HepG2 (cell line): ENCODE measurements around the gene DIPK1B. TPM values are rescaled to one million over a fixed set of nuclear protein-coding genes. Genes with fewer than 3 reads are reported as not detected.

Experiments used
- MAFG ChIP-seq: sonication (generic); formaldehyde crosslinking; IDR thresholded peaks from 2 replicates; pipeline ENCODE4 v1.5.1; 2020; ENCODE audit warnings: mild to moderate bottlenecking, missing genetic modification reagents
- MAFK ChIP-seq, 2 experiments: IDR thresholded peaks in 1 of 2; conservative IDR thresholded peaks in 1 of 2; 2 replicates each; pipeline ENCODE4 v1.6.1; 2011; ENCODE audit warnings: improper control_type of control experiment in 2 of 2, low read length in 2 of 2
- MED8 ChIP-seq: sonication (generic); formaldehyde crosslinking; IDR thresholded peaks from 2 replicates; pipeline ENCODE4 v1.8.1; 2023; ENCODE audit warnings: mild to moderate bottlenecking, missing genetic modification reagents; ENCODE audit not compliant: insufficient replicate concordance
- MIER2 ChIP-seq: IDR thresholded peaks from 2 replicates; pipeline ENCODE4 v1.6.1; 2016; ENCODE audit warnings: missing biosample characterization, missing genetic modification reagents
- NCOA2 ChIP-seq: sonication (generic); formaldehyde crosslinking; IDR thresholded peaks from 2 replicates; pipeline ENCODE4 v1.8.0; 2022; ENCODE audit warnings: inconsistent platforms
- NFRKB ChIP-seq: fragments of 450-650 bp; IDR thresholded peaks from 2 replicates; pipeline ENCODE4 v1.6.1; 2017
- PAF1 ChIP-seq: IDR thresholded peaks from 2 replicates; pipeline ENCODE4 v1.6.1; 2016; ENCODE audit warnings: missing genetic modification reagents, missing compliant biosample characterization
- PATZ1 ChIP-seq: sonication (generic); formaldehyde crosslinking; IDR thresholded peaks from 2 replicates; pipeline ENCODE4 v1.4.0; 2020; ENCODE audit warnings: missing genetic modification reagents
- PPARG ChIP-seq: conservative IDR thresholded peaks from 2 replicates; pipeline ENCODE4 v1.6.1; 2016; ENCODE audit warnings: missing biosample characterization, missing genetic modification reagents
- RBAK ChIP-seq: sonication (generic); formaldehyde crosslinking; IDR thresholded peaks from 2 replicates; pipeline ENCODE4 v1.5.1; 2020; ENCODE audit warnings: mild to moderate bottlenecking, missing genetic modification reagents
- TCF7 ChIP-seq: sonication (generic); IDR thresholded peaks from 2 replicates; pipeline ENCODE4 v1.6.1; 2016; ENCODE audit warnings: antibody characterized with exemption, low read depth
- THAP9 ChIP-seq: sonication (generic); formaldehyde crosslinking; IDR thresholded peaks from 2 replicates; pipeline ENCODE4; 2020; ENCODE audit warnings: missing genetic modification reagents, mild to moderate bottlenecking, borderline replicate concordance
- UBTF ChIP-seq: sonication (generic); formaldehyde crosslinking; IDR thresholded peaks from 2 replicates; pipeline ENCODE4 v1.4.0; 2020; ENCODE audit warnings: mild to moderate bottlenecking, missing genetic modification reagents
- ZNF138 ChIP-seq: sonication (generic); formaldehyde crosslinking; IDR thresholded peaks from 2 replicates; pipeline ENCODE4 v1.5.0; 2020; ENCODE audit warnings: mild to moderate bottlenecking, low read depth, missing genetic modification reagents
- ZNF17 ChIP-seq: sonication (generic); formaldehyde crosslinking; IDR thresholded peaks from 2 replicates; pipeline ENCODE4 v1.5.0; 2020; ENCODE audit warnings: mild to moderate bottlenecking, missing genetic modification reagents
- ZNF20 ChIP-seq: sonication (generic); formaldehyde crosslinking; IDR thresholded peaks from 2 replicates; pipeline ENCODE4 v1.4.0; 2020; ENCODE audit warnings: mild to moderate bottlenecking, moderate library complexity, missing genetic modification reagents
- ZNF326 ChIP-seq: sonication (generic); formaldehyde crosslinking; IDR thresholded peaks from 2 replicates; pipeline ENCODE4 v1.4.0; 2020; ENCODE audit warnings: missing genetic modification reagents, borderline replicate concordance
- ZNF484 ChIP-seq: sonication (generic); formaldehyde crosslinking; IDR thresholded peaks from 2 replicates; pipeline ENCODE4 v1.5.1; 2020; ENCODE audit warnings: mild to moderate bottlenecking, low read depth, missing genetic modification reagents, borderline replicate concordance
- ZNF557 ChIP-seq: sonication (generic); formaldehyde crosslinking; IDR thresholded peaks from 2 replicates; pipeline ENCODE4 v1.4.0; 2020; ENCODE audit warnings: missing genetic modification reagents
- ZNF670 ChIP-seq: sonication (generic); formaldehyde crosslinking; IDR thresholded peaks from 2 replicates; pipeline ENCODE4 v1.8.0; 2022; ENCODE audit warnings: mild to moderate bottlenecking, missing genetic modification reagents, borderline replicate concordance
- ZNF839 ChIP-seq: sonication (generic); formaldehyde crosslinking; IDR thresholded peaks from 2 replicates; pipeline ENCODE4 v1.4.0; 2020; ENCODE audit warnings: missing genetic modification reagents, mild to moderate bottlenecking, borderline replicate concordance
- ZSCAN20 ChIP-seq: sonication (generic); formaldehyde crosslinking; IDR thresholded peaks from 2 replicates; pipeline ENCODE4 v1.4.0; 2020; ENCODE audit warnings: missing genetic modification reagents, mild to moderate bottlenecking, borderline replicate concordance
- polyA plus RNA-seq, 8 experiments: library from polyadenylated mRNA; depleted of rRNA in 3 of 8; stranded (reverse) in 7 of 8; unstranded in 1 of 8; fragments of >200 nt; fragmentation: Illumina TruSeq in 4 of 8; extraction: Trizol in 4 of 8; gene quantifications; 2 replicates each; pipeline versions ENCODE4 v1.2.1 to v1.2.3, GENCODE V29; 2011 to 2016; ENCODE audit warnings: low read depth in 4 of 8, missing spikeins in 1 of 8, mixed read lengths in 1 of 8; ENCODE audit not compliant: insufficient read depth in 1 of 8
- total RNA-seq, 5 experiments: library from RNA; depleted of rRNA; stranded (reverse); fragments of >200 nt; fragmentation: Illumina TruSeq; extraction: Trizol; gene quantifications; 2 replicates each; pipeline ENCODE4 v1.2.3, GENCODE V29; 2016; ENCODE audit warnings: low read depth in 1 of 5
- TF ChIP-seq, protein P1 (sequence below): sonication (generic); formaldehyde crosslinking; IDR thresholded peaks from 2 replicates; pipeline ENCODE4 v1.4.0; 2020; ENCODE audit warnings: missing genetic modification reagents

The DIPK1B gene
- total and polyA plus RNA-seq, 2 of the 13 experiments (the other 11 are each of a cell fraction or from before 2014, with no cell fraction given), result 0.18 to 3.9 TPM

- TF ChIP-seq PPARG (0 out of 2 replicates have a peak, but pooled peaks have one; percentile 19), ZNF557 (CRISPR knock-in tag) (0 out of 2 replicates have a peak, but pooled peaks have one; percentile 87), MAFG (CRISPR knock-in tag) (no peak), MED8 (CRISPR knock-in tag) (peak; percentile 63), ZNF138 (CRISPR knock-in tag) (peak; percentile 83), TCF7 (no peak), NCOA2 (CRISPR knock-in tag) (peak; percentile 50; the same call in 1 of the 2 replicates), ZNF326 (CRISPR knock-in tag) (no peak), MIER2 (CRISPR knock-in tag) (no peak), THAP9 (no peak), UBTF (CRISPR knock-in tag) (no peak; the same call in 1 of the 2 replicates), RBAK (CRISPR knock-in tag) (no peak), MAFK (conservative IDR thresholded peaks at IDR 0.05 in 1 of 2, IDR thresholded peaks at IDR 0.05 in 1 of 2; ENCODE audit: low read length in 2 of 2) (no peak), ZSCAN20 (CRISPR knock-in tag) (peak; percentile 83), ZNF670 (CRISPR knock-in tag) (no peak; the same call in 1 of the 2 replicates), ZNF17 (no peak), ZNF839 (CRISPR knock-in tag) (no peak), PAF1 (CRISPR knock-in tag) (no peak), ZNF484 (no peak), PATZ1 (CRISPR knock-in tag) (peak; percentile 76), ZNF20 (CRISPR knock-in tag) (0 out of 2 replicates have a peak, but pooled peaks have one; percentile 49), NFRKB (no peak)
- TF ChIP-seq, protein P1, sequence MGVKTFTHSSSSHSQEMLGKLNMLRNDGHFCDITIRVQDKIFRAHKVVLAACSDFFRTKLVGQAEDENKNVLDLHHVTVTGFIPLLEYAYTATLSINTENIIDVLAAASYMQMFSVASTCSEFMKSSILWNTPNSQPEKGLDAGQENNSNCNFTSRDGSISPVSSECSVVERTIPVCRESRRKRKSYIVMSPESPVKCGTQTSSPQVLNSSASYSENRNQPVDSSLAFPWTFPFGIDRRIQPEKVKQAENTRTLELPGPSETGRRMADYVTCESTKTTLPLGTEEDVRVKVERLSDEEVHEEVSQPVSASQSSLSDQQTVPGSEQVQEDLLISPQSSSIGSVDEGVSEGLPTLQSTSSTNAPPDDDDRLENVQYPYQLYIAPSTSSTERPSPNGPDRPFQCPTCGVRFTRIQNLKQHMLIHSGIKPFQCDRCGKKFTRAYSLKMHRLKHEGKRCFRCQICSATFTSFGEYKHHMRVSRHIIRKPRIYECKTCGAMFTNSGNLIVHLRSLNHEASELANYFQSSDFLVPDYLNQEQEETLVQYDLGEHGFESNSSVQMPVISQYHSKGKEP (CRISPR knock-in tag), result peak; percentile 90
Measured at GRCh38 chr9:136728080-136728547, 15.7 kb downstream of the DIPK1B start (continued).
